ENCODE data around the gene THSD7B.

GRCh38 chr2:136929531-136929930, 164.2 kb downstream of the THSD7B start:
- TF ChIP-seq BACH2 (CRISPR knock-in tag; IDR thresholded peaks at IDR 0.05; ENCODE audit: borderline replicate concordance) (no peak), CREB5 (CRISPR knock-in tag; IDR thresholded peaks at IDR 0.05; ENCODE audit: low read depth) (no peak), TCF4 (CRISPR knock-in tag; IDR thresholded peaks at IDR 0.05; ENCODE audit: borderline replicate concordance) (no peak)

All from SK-N-SH treated with all-trans-retinoic acid at 6 μM for 48 hours (cell line).